Muscle layer of duodenum (tissue), 2 donors: ENCODE data around the gene ACSF2.

Experiments used
- H3K27ac ChIP-seq: one replicate; pipeline ENCODE4 v1.7.0; 2013; ENCODE audit warnings: mild to moderate bottlenecking, low read length
- H3K27me3 ChIP-seq: one replicate; pipeline ENCODE4 v1.7.0; 2013; ENCODE audit warnings: low read depth, mild to moderate bottlenecking, control low read depth, low read length
- H3K36me3 ChIP-seq, 2 donors: one replicate each; pipeline ENCODE4 v1.7.0; 2013; ENCODE audit warnings: low read length in 2 of 2, control low read depth in 1 of 2, mild to moderate bottlenecking in 1 of 2; ENCODE audit not compliant: insufficient read depth in 2 of 2, control insufficient read depth in 1 of 2
- H3K4me1 ChIP-seq, 2 donors: one replicate each; pipeline ENCODE4 v1.7.0; 2013; ENCODE audit warnings: low read length in 2 of 2, mild to moderate bottlenecking in 2 of 2, control low read depth in 1 of 2, moderate library complexity in 1 of 2; ENCODE audit not compliant: insufficient read depth in 2 of 2, control insufficient read depth in 1 of 2
- H3K4me3 ChIP-seq, 2 donors: one replicate each; pipeline ENCODE4 v1.7.0; 2013; ENCODE audit warnings: low read length in 2 of 2, low read depth in 1 of 2, mild to moderate bottlenecking in 1 of 2
- H3K9me3 ChIP-seq, 2 donors: one replicate each; pipeline ENCODE4 v1.7.0; 2013; ENCODE audit warnings: low read length in 2 of 2, control low read depth in 1 of 2, mild to moderate bottlenecking in 1 of 2; ENCODE audit not compliant: control insufficient read depth in 1 of 2
- donor health status: healthy.

The ACSF2 gene

GRCh38 chr17:50444841-50445715 is 19.1 kb downstream of the ACSF2 start:
- no peaks in the 10 kb centered on the region for H3K36me3 ChIP-seq
- H3K4me1 ChIP-seq, result no peaks in the 10 kb centered on the region
- H3K4me3 ChIP-seq, result no peak overlapping the region
- H3K9me3 ChIP-seq, result no peaks in the 10 kb centered on the region
- no peak overlapping the region for H3K27ac ChIP-seq
- no peaks in the 10 kb centered on the region for H3K27me3 ChIP-seq

- H3K4me1 ChIP-seq, result no peaks in the 10 kb centered on the region
- no peaks in the 10 kb centered on the region for H3K9me3 ChIP-seq
- no peaks in the 10 kb centered on the region for H3K36me3 ChIP-seq
- H3K4me3 ChIP-seq, result no peak overlapping the region
- no peaks in the 10 kb centered on the region for H3K27me3 ChIP-seq
- H3K27ac ChIP-seq, result no peak overlapping the region
These were observed 19.8 kb downstream of the ACSF2 start for GRCh38 chr17:50445730-50446325.

- no peaks in the 10 kb centered on the region for H3K36me3 ChIP-seq
- H3K27me3 ChIP-seq, result no peaks in the 10 kb centered on the region
- no peaks in the 10 kb centered on the region for H3K9me3 ChIP-seq
- H3K4me3 ChIP-seq, result no peak overlapping the region
- H3K4me1 ChIP-seq, result peaks cover 0 to 4% of the 10 kb centered on the region in 2 donors
- H3K27ac ChIP-seq, result no peak overlapping the region
These were observed 22.0 kb downstream of the ACSF2 start for GRCh38 chr17:50447870-50448595.

- peaks cover 0 to 4% of the 10 kb centered on the region in 2 donors for H3K4me1 ChIP-seq
These were observed 22.6 kb downstream of the ACSF2 start for GRCh38 chr17:50448643-50449042.

GRCh38 chr17:50451943-50452629 is 26.1 kb downstream of the ACSF2 start:
- Histone ChIP-seq H3K9me3 (no peaks in the 10 kb centered on the region), H3K4me1 (peaks cover 0 to 4% of the 10 kb centered on the region in 2 donors), H3K36me3 (no peaks in the 10 kb centered on the region), H3K27me3 (no peaks in the 10 kb centered on the region), H3K27ac (no peak overlapping the region), H3K4me3 (no peak overlapping the region)

More at GRCh38 chr17:50448643-50449042, 22.6 kb downstream of the ACSF2 start:
- Histone ChIP-seq H3K4me3 (no peak overlapping the region), H3K27me3 (no peaks in the 10 kb centered on the region), H3K27ac (no peak overlapping the region), H3K9me3 (no peaks in the 10 kb centered on the region), H3K36me3 (no peaks in the 10 kb centered on the region)

GRCh38 chr17:50452630-50453300 is 26.7 kb downstream of the ACSF2 start:
- Histone ChIP-seq H3K4me3 (no peak overlapping the region), H3K27me3 (no peaks in the 10 kb centered on the region), H3K36me3 (no peaks in the 10 kb centered on the region), H3K9me3 (no peaks in the 10 kb centered on the region), H3K27ac (no peak overlapping the region), H3K4me1 (peaks cover 0 to 4% of the 10 kb centered on the region in 2 donors)

GRCh38 chr17:50453901-50454300 is 27.9 kb downstream of the ACSF2 start:
- Histone ChIP-seq H3K9me3 (no peaks in the 10 kb centered on the region), H3K4me1 (peaks cover 0 to 4% of the 10 kb centered on the region in 2 donors), H3K4me3 (no peak overlapping the region), H3K36me3 (no peaks in the 10 kb centered on the region), H3K27ac (no peak overlapping the region), H3K27me3 (no peaks in the 10 kb centered on the region)

GRCh38 chr17:50457621-50458020 is 31.6 kb downstream of the ACSF2 start:
- Histone ChIP-seq H3K9me3 (no peaks in the 10 kb centered on the region), H3K4me1 (peaks cover 0 to 4% of the 10 kb centered on the region in 2 donors), H3K27me3 (no peaks in the 10 kb centered on the region), H3K36me3 (peaks cover 0 to 8% of the 10 kb centered on the region in 2 donors), H3K27ac (no peak overlapping the region), H3K4me3 (no peak overlapping the region)

GRCh38 chr17:50458270-50458669 is 32.3 kb downstream of the ACSF2 start:
- Histone ChIP-seq H3K4me3 (no peak overlapping the region), H3K27ac (no peak overlapping the region), H3K27me3 (no peaks in the 10 kb centered on the region), H3K36me3 (peaks cover 0 to 11% of the 10 kb centered on the region in 2 donors), H3K9me3 (no peaks in the 10 kb centered on the region), H3K4me1 (no peaks in the 10 kb centered on the region)

GRCh38 chr17:50458701-50459676 is 33.0 kb downstream of the ACSF2 start:
- H3K27ac ChIP-seq, result no peak overlapping the region

More at GRCh38 chr17:50458701-50459676, 33.0 kb downstream of the ACSF2 start:
- Histone ChIP-seq H3K9me3 (no peaks in the 10 kb centered on the region), H3K27me3 (no peaks in the 10 kb centered on the region), H3K4me3 (no peak overlapping the region), H3K4me1 (no peaks in the 10 kb centered on the region), H3K36me3 (peaks cover 0 to 11% of the 10 kb centered on the region in 2 donors)
